Hematopoietic multipotent progenitor cell (in vitro differentiated cells): Measurements from ENCODE around the gene MMP20. TPM values are rescaled to one million over a fixed set of nuclear protein-coding genes. Genes with fewer than 3 reads are reported as not detected.
A peak's percentile ranks its signal among the peaks of the same experiment; 100 is the strongest.

Experiments
- DNase-seq, 3 donors: peaks; one replicate each; pipeline ENCODE4 v3.0.0-alpha.2; 2011 to 2015; ENCODE audit warnings: low read depth in 2 of 3, low spot score in 2 of 3
- total RNA-seq: library from RNA; depleted of rRNA; stranded (reverse); fragments of >200 nt; gene quantifications from one replicate; pipeline ENCODE4 v1.2.3, GENCODE V29; 2012

MMP20 gene
- total RNA-seq, 1 donor = not detected

GRCh38 chr11:102596578-102596977, 28.6 kb downstream of the MMP20 start:
- no peak for DNase-seq

- DNase-seq = no peak
Observed at GRCh38 chr11:102592634-102593581, 32.2 kb downstream of the MMP20 start.

GRCh38 chr11:102592131-102592530, 33.0 kb downstream of the MMP20 start:
- no peak for DNase-seq

- no peak for DNase-seq
Observed at GRCh38 chr11:102591160-102591718, 33.9 kb downstream of the MMP20 start.

- DNase-seq = peak in 1 of 3 donors; percentile 7
Observed at GRCh38 chr11:102590276-102591049, 34.7 kb downstream of the MMP20 start.

- no peak for DNase-seq
Observed at GRCh38 chr11:102589047-102589459, 36.1 kb downstream of the MMP20 start.

GRCh38 chr11:102587722-102588121, 37.4 kb downstream of the MMP20 start:
- DNase-seq = no peak

DNA sequence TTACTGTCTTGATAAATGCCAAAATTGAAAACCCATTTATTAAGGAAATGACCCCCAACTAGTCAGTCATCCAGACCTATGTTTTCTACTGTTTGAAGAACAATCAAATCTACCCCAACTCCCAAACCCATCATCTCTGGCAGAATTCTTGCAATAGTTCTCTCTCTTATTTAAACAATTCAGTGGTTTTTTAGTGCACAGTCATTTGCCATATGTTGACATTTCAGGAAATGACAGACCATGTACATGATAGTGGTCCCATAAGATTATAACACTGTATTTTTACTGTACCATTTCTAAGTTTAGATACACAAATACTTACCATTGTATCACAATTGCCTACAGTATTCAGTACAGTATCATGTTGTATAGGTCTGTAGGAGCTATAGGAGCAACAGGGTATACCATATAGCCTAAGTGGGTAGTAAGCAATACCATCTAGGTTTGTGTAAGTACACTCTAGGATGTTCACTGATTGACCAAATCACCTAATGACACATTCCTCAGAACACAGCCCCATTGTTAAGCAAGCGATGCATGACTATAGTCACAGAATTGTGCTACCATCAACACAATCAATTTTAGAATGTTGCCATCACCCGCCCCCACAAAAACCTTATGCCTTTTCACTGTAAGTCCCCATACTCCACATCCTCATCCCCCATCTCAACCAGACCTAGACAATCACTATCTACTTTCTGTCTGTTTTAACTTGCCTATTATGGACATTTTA, 41.8 kb downstream of the MMP20 start:
- no peak for DNase-seq

DNA sequence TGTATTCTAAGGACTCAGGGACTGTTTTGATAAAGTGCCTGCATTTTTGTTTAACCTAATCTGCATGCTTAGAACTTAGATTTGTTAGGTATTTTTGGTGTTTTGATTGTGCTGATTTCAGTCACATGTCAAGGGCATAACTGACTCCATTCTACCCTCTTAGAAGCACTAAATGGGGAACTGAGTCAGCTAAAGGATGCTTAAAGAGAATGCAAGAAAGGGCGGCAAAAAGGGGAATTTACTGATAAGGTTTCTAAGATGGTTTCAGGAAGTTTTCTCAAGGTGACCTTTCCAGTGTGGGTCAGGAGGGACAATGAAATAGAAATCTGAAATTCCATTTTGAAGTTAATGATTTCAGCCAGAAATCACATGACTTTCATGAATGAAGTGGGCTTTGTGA, 43.0 kb downstream of the MMP20 start:
- no peak for DNase-seq

GRCh38 chr11:102581066-102581465, 44.1 kb downstream of the MMP20 start:
- DNase-seq = no peak

DNA sequence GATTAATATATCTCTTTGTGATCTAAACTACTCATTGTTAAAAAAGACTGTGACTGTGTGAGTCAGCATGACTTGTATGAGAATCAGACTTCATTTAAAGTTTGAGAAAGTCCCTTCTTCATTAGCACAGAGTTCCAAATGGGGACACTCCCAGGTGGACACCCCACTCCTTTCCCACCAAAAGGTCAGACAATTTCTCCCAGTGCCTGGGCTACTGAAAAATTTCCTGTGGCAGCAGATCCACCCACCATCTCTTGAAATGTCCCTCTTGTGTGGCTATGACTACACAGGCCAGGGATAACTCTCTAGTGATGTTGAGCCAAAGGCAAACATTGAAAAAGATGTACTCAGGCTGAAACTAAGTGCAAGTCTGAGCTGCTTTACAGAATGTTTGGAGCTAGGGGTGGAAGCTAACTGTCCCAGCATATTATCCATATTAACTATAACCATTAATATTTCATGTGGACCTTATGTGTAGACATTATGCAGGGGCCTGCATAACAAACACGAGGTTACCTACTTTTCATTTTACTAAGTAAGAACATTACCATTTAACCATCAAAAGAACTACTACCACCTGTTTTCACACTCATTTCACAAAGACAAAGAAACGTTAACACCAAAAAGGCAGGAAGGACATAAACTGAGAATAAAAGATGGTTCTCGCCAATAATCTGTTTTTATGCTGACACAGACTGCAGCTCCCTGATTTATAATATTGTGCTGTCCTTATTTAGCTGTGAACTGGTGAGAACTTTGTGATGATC, 44.8 kb downstream of the MMP20 start:
- no peak for DNase-seq

GRCh38 chr11:102577723-102578122, 47.4 kb downstream of the MMP20 start:
- no peak for DNase-seq

- DNase-seq = peak in 2 of 3 donors; percentile 51 to 69
Observed at GRCh38 chr11:102577182-102577581, 48.0 kb downstream of the MMP20 start.

DNA sequence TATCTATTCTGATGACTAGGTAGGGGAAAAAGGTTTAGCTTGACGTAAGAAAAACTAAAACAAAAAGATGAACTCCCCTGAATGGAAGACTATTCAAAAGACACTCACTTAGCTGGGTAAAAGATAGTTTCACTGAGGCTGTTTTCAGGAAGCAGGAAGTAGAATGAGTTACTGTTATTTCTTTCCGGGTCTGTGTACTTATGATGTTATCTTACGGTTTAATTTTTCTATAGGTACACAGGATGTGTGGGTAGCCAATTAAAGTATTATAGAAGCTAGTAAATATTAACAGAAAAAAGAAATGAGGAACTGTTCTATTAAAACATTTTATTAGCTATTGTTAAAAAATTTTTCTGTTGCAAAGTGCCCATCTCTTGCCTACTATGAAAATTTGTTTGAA, 48.8 kb downstream of the MMP20 start:
- no peak for DNase-seq

- DNase-seq = no peak
Observed at GRCh38 chr11:102575012-102575411, 50.1 kb downstream of the MMP20 start.

DNA sequence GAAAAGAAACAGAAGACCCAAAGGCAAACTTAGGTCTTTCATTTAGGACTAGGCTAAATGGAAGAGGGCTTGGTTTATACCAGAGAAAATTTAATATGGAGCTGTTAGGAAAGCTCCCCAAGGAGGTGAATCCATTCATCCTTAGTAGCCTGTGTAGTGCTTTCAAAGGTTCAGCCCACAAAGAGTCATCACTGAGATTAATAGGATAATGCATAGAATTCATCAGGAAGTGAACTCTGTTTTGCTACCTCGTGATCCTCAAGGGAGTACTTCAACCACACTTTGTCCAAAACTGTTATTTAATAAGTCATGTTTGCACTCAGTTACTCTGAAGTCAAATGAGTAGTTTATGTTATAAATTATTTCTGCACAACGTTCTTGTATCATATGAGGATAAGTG, 51.3 kb downstream of the MMP20 start:
- DNase-seq = no peak

DNA sequence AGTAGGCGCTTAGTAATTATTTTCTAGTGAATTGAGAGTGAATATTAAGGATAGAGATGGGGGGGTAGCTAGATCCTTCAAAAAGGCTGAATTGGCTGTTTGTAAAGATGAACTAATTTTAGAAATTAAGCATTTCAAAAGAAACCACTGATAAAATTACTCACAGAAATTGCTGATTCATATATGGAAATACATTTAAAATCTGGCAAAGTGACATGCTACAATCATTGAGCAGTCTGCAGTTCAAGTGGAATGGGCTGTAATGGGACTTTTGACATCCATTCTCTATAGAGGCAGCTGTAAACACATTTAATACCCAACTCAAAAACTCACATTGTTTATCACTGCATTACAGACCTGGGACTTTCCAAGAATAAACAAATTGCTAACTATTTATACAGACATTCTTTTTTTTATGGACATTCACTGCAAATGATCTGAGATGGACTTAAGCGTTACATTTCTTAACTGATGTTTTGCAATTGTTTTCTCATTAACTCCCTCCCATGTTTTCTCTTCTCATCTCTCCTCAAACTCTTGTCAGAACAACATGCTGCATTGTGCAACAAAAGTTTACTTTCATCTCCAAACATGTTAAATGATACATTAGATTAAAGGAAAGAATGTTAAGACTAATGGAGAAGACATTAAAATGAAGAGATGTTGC, 52.4 kb downstream of the MMP20 start:
- no peak for DNase-seq

DNA sequence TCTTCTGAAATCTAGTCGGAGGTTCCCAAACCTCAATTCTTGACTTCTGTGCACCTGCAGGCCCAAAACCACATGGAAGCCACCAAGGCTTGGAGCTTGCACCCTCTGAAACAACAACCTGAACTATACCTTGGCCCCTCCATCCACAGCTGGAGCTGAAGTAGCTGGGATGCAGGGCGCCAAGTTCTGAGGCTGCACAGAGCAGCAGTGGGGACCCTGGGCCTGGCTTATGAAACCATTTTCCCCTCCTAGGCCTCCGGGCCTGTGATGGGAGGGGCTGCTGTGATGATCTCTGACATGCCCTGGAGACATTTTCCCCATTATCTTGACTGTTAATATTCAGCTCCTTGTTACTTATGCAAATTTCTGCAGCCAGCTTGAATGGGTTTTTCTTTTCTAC, 56.3 kb downstream of the MMP20 start:
- no peak for DNase-seq

- no peak for DNase-seq
Observed at GRCh38 chr11:102566112-102566511, 59.0 kb downstream of the MMP20 start.
